ENCODE measurements around the gene AFF1.

- TF ChIP-seq POLR2A (IDR thresholded peaks at IDR 0.05) (no peak), CTCF (IDR thresholded peaks at IDR 0.05) (no peak), POLR2AphosphoS5 (IDR thresholded peaks at IDR 0.05) (no peak)
Measured at GRCh38 chr4:87090305-87090704, 155.5 kb downstream of the AFF1 start.
